ENCODE measurements around the gene ZNF43. TPM values are rescaled to one million over a fixed set of nuclear protein-coding genes. Genes with fewer than 3 reads are reported as not detected.
"Not testable (repeated sequence)": the region's sequence is repeated elsewhere in the genome, so short reads cannot be mapped to it uniquely, and the experiment has no call there.

Gene ZNF43
- total RNA-seq, 2 experiments from 2014 or later = 26.1 to 30.2 TPM

GRCh38 chr19:21767065-21767800 is 68.7 kb downstream of the ZNF43 start, which contains the start of gene ZNF100:
TSS of gene ZNF100 (minus strand) at chr19:21767579. CDS start at chr19:21767429, 150 bp downstream.
- intact Hi-C loops (cut with DNase I, micrococcal nuclease) = loop anchor here (2.0 to 5.0 kb wide), 3 partner anchors 70 to 410 kb away; partner anchors contain the start of genes ZNF257 (in 1 of the 2), ZNF43 (in 1 of the 2) and ZNF738 (in 1 of the 2)
- Mint-ChIP-seq H3K36me3 (ENCODE audit: low read depth) (peaks cover 49% of the 10 kb centered on the region), H3K4me1 (ENCODE audit: low read depth) (peaks cover 45% of the 10 kb centered on the region), H3K27me3 (no peaks in the 10 kb centered on the region), H3K4me3 (peak within 1 kb of the TSS; percentile 95), H3K9me3 (no peaks in the 10 kb centered on the region), H3K27ac (peak within 1 kb of the TSS; percentile 87)
- Histone ChIP-seq H3K27ac (ENCODE audit: low read depth in 1 of 2, low read length in 2 of 2) (peak within 1 kb of the TSS; percentile 44 to 52), H3K36me3 (ENCODE audit: insufficient read depth, low read length) (peaks cover 21% of the 10 kb centered on the region), H3K9me3 (ENCODE audit: control insufficient read depth in 1 of 2, insufficient read depth in 1 of 2, low read length in 2 of 2) (no peaks in the 10 kb centered on the region), H3K27me3 (ENCODE audit: control insufficient read depth in 1 of 2, insufficient read depth in 2 of 2, low read length in 2 of 2) (no peaks in the 10 kb centered on the region), H3K4me3 (ENCODE audit: low read length) (peak within 1 kb of the TSS; percentile 94), H3K4me1 (ENCODE audit: insufficient read depth, low read length) (peaks cover 13% of the 10 kb centered on the region)
- CTCF ChIA-PET = interaction anchor here (1.0 kb wide), 1 partner anchor 85 kb away, joined by 5 read pairs; no protein-coding TSS in a partner anchor
- no peak for TF ChIP-seq CTCF (IDR thresholded peaks at IDR 0.05)
- ATAC-seq (ENCODE audit: poor library complexity) = peak; percentile 98
- POLR2A ChIA-PET = interaction anchor here (0.6 to 3.2 kb wide), 35 partner anchors 9 to 1991 kb away, joined by 3 to 50 read pairs (median 4); partner anchors contain the start of genes ZNF257, ZNF429, ZNF43 and ZNF430
- peak; percentile 73 to 92 (median 82) for DNase-seq

GRCh38 chr19:21766705-21767064 is 69.3 kb downstream of the ZNF43 start:
- CTCF ChIA-PET = interaction anchor here (1.0 kb wide), 1 partner anchor 85 kb away, joined by 5 read pairs; no protein-coding TSS in a partner anchor
- not testable (repeated sequence) for H3K27ac ChIP-seq (ENCODE audit: low read depth in 1 of 2, low read length in 2 of 2); H3K9me3 Mint-ChIP-seq; H3K27me3 Mint-ChIP-seq; H3K27me3 ChIP-seq (ENCODE audit: control insufficient read depth in 1 of 2, insufficient read depth in 2 of 2, low read length in 2 of 2); H3K9me3 ChIP-seq (ENCODE audit: control insufficient read depth in 1 of 2, insufficient read depth in 1 of 2, low read length in 2 of 2)
- Mint-ChIP-seq H3K4me1 (ENCODE audit: low read depth) (peaks cover 50% of the 10 kb centered on the region), H3K27ac (peak overlapping the region; percentile 87), H3K4me3 (peak overlapping the region; percentile 95), H3K36me3 (ENCODE audit: low read depth) (peaks cover 55% of the 10 kb centered on the region)
- Histone ChIP-seq H3K4me1 (ENCODE audit: insufficient read depth, low read length) (peaks cover 13% of the 10 kb centered on the region), H3K36me3 (ENCODE audit: insufficient read depth, low read length) (peaks cover 26% of the 10 kb centered on the region), H3K4me3 (ENCODE audit: low read length) (peak overlapping the region; percentile 94)
- DNase-seq (peak in 3 of 14 experiments; percentile 1 to 18 (median 1)), ATAC-seq (ENCODE audit: poor library complexity) (peak; percentile 4)
- intact Hi-C loops (cut with DNase I, micrococcal nuclease) = loop anchor here (2.0 to 5.0 kb wide), 3 partner anchors 70 to 409 kb away; partner anchors contain the start of genes ZNF257 (in 1 of the 2), ZNF43 (in 1 of the 2) and ZNF738 (in 1 of the 2)
- POLR2A ChIA-PET = interaction anchor here (0.6 to 3.2 kb wide), 25 partner anchors 12 to 1990 kb away, joined by 3 to 50 read pairs (median 7); partner anchors contain the start of genes ZNF257, ZNF429, ZNF43 and ZNF430

GRCh38 chr19:21765151-21765550 is 70.8 kb downstream of the ZNF43 start:
- Histone ChIP-seq H3K4me3 (ENCODE audit: low read length) (no peak overlapping the region), H3K36me3 (ENCODE audit: insufficient read depth, low read length) (peaks cover 37% of the 10 kb centered on the region), H3K4me1 (ENCODE audit: insufficient read depth, low read length) (peaks cover 13% of the 10 kb centered on the region), H3K9me3 (ENCODE audit: control insufficient read depth in 1 of 2, insufficient read depth in 1 of 2, low read length in 2 of 2) (peaks cover 0 to 5% of the 10 kb centered on the region in 2 experiments), H3K27me3 (ENCODE audit: control insufficient read depth in 1 of 2, insufficient read depth in 2 of 2, low read length in 2 of 2) (no peaks in the 10 kb centered on the region), H3K27ac (ENCODE audit: low read depth in 1 of 2, low read length in 2 of 2) (no peak overlapping the region)
- ATAC-seq (ENCODE audit: poor library complexity) (no peak), DNase-seq (no peak)
- Mint-ChIP-seq H3K4me1 (ENCODE audit: low read depth) (peaks cover 54% of the 10 kb centered on the region), H3K27me3 (no peaks in the 10 kb centered on the region), H3K36me3 (ENCODE audit: low read depth) (peaks cover 70% of the 10 kb centered on the region), H3K27ac (no peak overlapping the region), H3K9me3 (no peaks in the 10 kb centered on the region), H3K4me3 (peak overlapping the region; percentile 58)
- ChIA-PET POLR2A (interaction anchor here (3.2 kb wide), 1 partner anchor 87 kb away, joined by 38 read pairs; no protein-coding TSS in a partner anchor), CTCF (no interaction called here)
- no peak for TF ChIP-seq CTCF (IDR thresholded peaks at IDR 0.05)
- intact Hi-C loops (cut with DNase I, micrococcal nuclease) = loop anchor here in 1 of 2 experiments (5.0 kb wide), 1 partner anchor 408 kb away; the partner anchor contains the start of gene ZNF738

- H3K27ac Mint-ChIP-seq; CTCF ChIA-PET; H3K9me3 Mint-ChIP-seq; POLR2A ChIA-PET; H3K27me3 ChIP-seq (ENCODE audit: control insufficient read depth in 1 of 2, insufficient read depth in 2 of 2, low read length in 2 of 2); H3K4me3 ChIP-seq (ENCODE audit: low read length); H3K4me1 ChIP-seq (ENCODE audit: insufficient read depth, low read length); intact Hi-C loops (cut with DNase I, micrococcal nuclease); ATAC-seq (ENCODE audit: poor library complexity); DNase-seq; H3K27me3 Mint-ChIP-seq; H3K9me3 ChIP-seq (ENCODE audit: control insufficient read depth in 1 of 2, insufficient read depth in 1 of 2, low read length in 2 of 2); H3K27ac ChIP-seq (ENCODE audit: low read depth in 1 of 2, low read length in 2 of 2); H3K4me3 Mint-ChIP-seq: not testable (repeated sequence)
- peaks cover 59% of the 10 kb centered on the region for H3K36me3 ChIP-seq (ENCODE audit: insufficient read depth, low read length)
- H3K4me1 Mint-ChIP-seq (ENCODE audit: low read depth) = peaks cover 66% of the 10 kb centered on the region
- H3K36me3 Mint-ChIP-seq (ENCODE audit: low read depth) = peaks cover 94% of the 10 kb centered on the region
These were observed 74.4 kb downstream of the ZNF43 start for GRCh38 chr19:21761547-21761946.
